GM10248 (cell line): ENCODE results near the gene ZBTB20.
A peak's percentile ranks its signal among the peaks of the same experiment; 100 is the strongest.

ENCODE experiments used
- CTCF ChIA-PET: fragments of 300-600 bp; sonication (Branson Sonifier 250); formaldehyde crosslinking; extraction: SDS; loops from one replicate; lab custom pipeline; 2021; ENCODE audit warnings: antibody characterized with exemption; lab: Yijun Ruan, JAX
- POLR2A ChIA-PET: fragments of 350-650 bp; sonication (Branson Sonifier 250); formaldehyde crosslinking; extraction: SDS; loops from one replicate; lab custom pipeline; 2020; ENCODE audit warnings: antibody characterized with exemption; lab: Yijun Ruan, JAX
- DNase-seq: peaks from one replicate; pipeline ENCODE4 v3.0.0; 2012; ENCODE audit errors: extremely low spot score
- CTCF ChIP-seq: IDR thresholded peaks from 2 replicates; pipeline ENCODE4 v1.5.1; 2012; ENCODE audit warnings: mild to moderate bottlenecking, low read depth; ENCODE audit errors: extremely low read depth, missing control alignments, control extremely low read depth

ZBTB20 gene

DNA sequence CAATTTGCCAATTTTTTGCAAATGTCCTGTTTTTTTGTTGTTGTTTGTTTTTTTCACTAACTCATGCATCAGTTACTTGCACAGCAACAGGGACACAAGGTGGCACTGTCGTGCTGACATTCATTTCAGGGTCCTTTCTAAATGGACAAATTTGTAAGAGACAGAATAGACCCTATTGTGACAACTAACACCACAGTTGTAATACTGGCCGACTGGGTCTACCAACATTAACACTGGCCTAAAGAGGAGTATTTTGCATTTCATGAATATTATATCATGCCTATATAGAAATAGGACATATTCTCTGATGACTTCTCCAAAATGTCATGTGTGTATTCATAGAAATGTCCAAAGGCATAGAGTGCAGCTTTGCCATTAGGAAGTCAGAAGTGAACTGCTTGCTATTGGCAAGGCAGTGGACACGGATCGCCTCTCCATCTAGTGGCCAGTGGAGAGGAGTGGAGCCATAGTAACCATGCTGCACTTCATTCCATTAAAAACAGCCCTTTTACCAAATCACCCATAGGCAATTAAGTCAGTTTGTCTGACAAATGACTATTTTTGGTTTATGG lies 54.8 kb downstream of the ZBTB20 start:
- ChIA-PET POLR2A (no interaction called here), CTCF (interaction anchor here (0.8 to 5.4 kb wide), 20 partner anchors 9 to 692 kb away, joined by 3 to 36 read pairs (median 5); no protein-coding TSS in a partner anchor)
- TF ChIP-seq CTCF, result peak; percentile 80
- peak; percentile 17 for DNase-seq

GRCh38 chr3:115090712-115091111 lies 56.4 kb downstream of the ZBTB20 start:
- POLR2A ChIA-PET, result no interaction called here
- CTCF ChIA-PET, result interaction anchor here (1.2 to 5.4 kb wide), 7 partner anchors 11 to 724 kb away, joined by 3 to 36 read pairs (median 5); no protein-coding TSS in a partner anchor
- no peak for TF ChIP-seq CTCF
- DNase-seq, result no peak

- ChIA-PET POLR2A (no interaction called here), CTCF (interaction anchor here (1.2 kb wide), 1 partner anchor 604 kb away, joined by 3 read pairs; no protein-coding TSS in a partner anchor)
- DNase-seq, result no peak
- no peak for TF ChIP-seq CTCF
Observed at GRCh38 chr3:115089481-115089880, 57.6 kb downstream of the ZBTB20 start.

- POLR2A ChIA-PET, result no interaction called here
- no peak for TF ChIP-seq CTCF
- no peak for DNase-seq
- CTCF ChIA-PET, result interaction anchor here (1.6 to 2.0 kb wide), 2 partner anchors 14 to 18 kb away, joined by 3 to 5 read pairs; no protein-coding TSS in a partner anchor
Observed at GRCh38 chr3:115087512-115087911, 59.6 kb downstream of the ZBTB20 start.

DNA sequence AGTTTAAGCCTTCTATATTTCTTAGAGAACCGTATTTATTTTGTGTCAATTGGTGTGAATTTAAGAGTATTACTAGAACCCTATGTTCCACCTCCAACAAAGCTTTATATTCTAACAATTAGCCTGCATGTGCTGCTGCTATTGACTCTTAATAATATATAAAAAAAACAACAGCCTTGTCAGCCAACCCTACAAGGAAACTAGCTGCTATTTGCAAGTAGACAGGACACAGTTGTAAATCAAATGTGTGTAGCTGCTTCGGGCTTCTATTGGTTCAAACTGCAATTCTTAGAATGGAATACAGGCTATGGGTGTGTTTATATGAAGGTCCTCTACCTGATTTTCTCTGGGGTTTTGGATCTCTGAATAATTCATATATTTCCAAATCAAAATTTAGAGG lies 60.7 kb downstream of the ZBTB20 start:
- TF ChIP-seq CTCF, result no peak
- CTCF ChIA-PET, result interaction anchor here (1.1 to 2.0 kb wide), 4 partner anchors 8 to 17 kb away, joined by 3 to 5 read pairs (median 4); no protein-coding TSS in a partner anchor
- DNase-seq, result no peak
- POLR2A ChIA-PET, result no interaction called here

DNA sequence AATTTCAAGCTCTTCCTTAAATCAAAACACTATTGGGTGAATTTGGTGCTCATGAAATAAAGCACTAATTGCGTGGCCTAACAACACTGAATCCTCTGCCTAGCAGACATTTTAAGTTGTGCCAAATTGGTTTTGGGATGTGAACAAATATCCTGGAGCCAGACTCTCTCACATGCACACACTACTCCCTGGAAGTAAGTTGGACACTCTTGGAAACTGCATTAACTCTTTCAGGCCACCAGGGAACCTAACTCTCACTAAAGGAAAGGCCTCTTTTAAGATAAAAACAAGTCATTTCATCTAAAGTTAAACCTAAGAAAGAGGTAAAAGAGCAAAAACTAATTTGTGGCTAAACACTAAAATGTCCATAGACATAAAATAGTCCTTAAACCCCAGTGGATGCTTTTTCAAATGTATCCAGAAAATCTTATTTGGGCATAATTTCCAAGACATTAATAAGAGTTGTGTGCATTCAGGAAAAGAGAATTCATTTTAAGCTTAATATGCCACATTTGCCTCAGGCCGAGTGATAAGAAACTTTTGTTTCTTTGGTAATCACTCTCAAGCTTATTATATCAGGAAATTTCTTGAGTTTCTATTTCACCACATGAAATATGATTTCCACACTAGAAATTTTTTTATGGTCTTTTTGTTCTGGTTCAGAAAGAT lies 61.8 kb downstream of the ZBTB20 start:
- no peak for TF ChIP-seq CTCF
- DNase-seq, result no peak
- ChIA-PET CTCF (interaction anchor here (1.0 to 1.5 kb wide), 3 partner anchors 16 to 32 kb away, joined by 3 read pairs; no protein-coding TSS in a partner anchor), POLR2A (no interaction called here)
